DMS114 treated with DMSO at 0.1 percent for 48 hours (cell line): ENCODE measurements around the gene HSPG2.
"Not testable (repeated sequence)": the region's sequence is repeated elsewhere in the genome, so short reads cannot be mapped to it uniquely, and the experiment has no call there.

ENCODE experiments used
- DNase-seq: peaks from one replicate; lab custom pipeline; 2025; ENCODE audit not compliant: unreplicated experiment; lab: John Stamatoyannopoulos, UW

HSPG2 gene

DNA sequence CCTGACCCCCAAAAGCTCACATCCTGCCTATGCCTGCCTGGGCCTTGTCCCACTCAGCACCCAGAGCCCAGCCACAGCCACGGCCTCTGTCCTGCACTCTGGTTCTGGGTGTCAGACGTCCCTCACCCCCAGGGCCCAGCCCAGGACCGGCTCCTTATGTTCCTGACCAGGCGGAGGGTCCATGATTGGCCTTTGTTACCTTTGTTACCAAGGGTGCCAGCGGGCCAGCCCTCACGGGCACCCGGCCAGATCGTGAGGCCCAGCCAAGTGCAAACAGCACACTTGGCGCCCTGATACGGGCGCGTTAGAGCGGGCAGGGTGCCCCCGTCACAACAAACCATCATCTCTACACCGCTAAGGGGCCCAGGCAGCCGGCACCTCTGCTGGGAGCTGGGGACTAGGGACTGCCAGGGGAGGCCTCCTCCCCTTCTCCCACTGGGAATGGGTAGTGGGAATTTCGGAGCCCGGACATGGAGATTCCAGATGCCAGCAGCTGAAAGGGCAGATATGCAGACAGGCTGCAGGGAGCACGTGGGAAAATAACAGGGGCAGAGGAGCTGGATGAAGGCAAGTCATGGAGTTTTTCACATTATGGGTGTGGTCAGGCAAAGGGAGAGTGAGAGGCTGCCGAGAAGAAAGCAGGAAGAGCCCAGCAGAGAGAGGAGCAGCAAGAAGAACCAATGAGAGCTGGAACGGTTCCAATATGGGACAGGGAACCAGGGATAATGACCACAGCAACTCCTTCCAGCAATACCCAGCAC, 22.1 kb downstream of the HSPG2 start:
- DNase-seq, result no peak

DNA sequence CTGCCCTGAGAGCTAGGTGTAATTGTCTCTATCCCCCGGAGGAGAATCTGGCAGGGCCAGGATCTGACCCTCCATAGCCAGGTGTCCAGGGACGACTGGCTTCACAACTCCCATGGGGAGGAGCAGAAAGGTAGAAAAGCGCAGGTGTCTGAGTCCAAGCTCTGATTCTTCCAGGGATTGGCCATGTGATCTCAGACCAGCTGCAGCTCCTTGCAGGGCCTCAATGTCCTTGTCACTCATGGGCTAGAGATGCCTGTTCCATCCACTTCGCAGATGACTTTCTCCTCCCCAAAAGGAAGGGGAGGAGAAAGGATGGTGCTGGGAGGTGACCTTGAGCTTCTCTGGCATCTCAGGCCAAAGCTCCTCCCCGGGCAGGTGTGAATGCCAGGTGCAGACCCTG, 22.7 kb downstream of the HSPG2 start:
- no peak for DNase-seq

DNA sequence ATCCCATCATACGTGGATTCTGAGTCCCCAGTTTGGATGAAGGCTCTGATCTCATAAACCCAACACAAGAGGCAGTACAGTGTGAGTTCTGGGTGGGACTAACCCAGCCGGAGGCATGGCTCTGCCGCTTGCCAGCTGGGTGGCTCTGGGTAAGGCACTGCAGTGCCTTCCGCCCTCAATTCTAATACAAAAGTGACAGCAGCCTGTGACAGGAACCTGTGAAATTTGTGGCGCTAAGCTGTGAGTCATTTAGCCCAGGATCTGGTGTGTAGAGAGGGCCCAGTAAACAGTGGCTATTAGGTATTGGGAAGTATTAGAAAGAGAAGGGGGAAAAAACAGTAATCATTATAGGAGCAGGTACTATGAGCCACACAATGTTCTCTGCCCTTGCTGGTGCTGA, 23.3 kb downstream of the HSPG2 start:
- DNase-seq, result no peak

DNA sequence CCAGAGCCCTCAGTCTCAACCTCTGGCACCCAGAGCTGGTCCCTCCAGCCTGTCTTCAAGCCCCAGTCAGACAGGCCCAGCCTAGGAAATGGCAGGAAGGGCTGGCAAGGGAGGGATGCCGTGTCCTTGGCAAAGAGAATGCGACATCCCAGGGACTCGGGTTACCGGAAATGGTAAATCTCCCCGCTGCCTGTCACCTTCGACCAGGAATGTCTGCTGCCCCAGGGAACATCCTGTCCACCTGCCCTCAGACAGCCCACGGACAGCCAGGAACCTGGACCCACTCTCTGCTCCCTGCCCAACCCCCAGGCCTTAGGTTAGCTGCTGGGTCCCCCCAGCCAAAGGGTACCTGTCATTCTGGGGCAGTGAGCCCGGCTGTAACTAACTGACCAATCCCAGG, 23.9 kb downstream of the HSPG2 start:
- no peak for DNase-seq

DNA sequence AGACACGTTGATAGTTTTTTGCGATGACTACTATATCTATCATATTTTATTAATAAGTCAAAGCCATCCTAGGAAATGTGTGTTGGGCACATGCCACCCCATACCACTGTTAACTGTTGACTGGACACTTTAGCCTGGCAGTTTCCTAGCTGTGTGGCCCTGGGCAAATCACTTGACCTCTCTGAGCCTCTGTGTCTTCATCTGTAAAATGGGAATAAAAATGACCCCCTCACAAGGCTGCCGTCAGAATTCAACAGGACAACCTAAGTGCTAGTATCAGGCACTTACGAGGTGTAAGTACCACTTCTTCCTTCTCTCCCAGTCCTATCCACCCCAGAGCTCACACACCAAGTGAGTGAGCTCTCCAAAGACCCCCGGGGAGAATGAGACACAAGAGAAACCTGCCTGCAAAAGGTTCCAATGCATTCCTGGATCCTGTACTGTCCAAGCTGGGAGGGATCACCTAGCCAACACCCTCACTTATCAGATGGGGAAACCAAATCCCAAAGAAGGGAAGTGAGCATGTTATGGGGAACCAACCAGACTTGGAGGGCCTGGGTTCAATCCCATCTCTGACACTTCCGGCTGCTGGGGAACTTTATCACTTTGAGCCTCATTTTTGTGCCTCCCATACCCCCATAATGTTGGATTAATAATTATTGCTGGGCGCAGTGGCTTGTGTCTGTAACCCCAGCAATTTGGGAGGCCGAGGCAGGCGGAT, 24.9 kb downstream of the HSPG2 start:
- DNase-seq, result no peak

DNA sequence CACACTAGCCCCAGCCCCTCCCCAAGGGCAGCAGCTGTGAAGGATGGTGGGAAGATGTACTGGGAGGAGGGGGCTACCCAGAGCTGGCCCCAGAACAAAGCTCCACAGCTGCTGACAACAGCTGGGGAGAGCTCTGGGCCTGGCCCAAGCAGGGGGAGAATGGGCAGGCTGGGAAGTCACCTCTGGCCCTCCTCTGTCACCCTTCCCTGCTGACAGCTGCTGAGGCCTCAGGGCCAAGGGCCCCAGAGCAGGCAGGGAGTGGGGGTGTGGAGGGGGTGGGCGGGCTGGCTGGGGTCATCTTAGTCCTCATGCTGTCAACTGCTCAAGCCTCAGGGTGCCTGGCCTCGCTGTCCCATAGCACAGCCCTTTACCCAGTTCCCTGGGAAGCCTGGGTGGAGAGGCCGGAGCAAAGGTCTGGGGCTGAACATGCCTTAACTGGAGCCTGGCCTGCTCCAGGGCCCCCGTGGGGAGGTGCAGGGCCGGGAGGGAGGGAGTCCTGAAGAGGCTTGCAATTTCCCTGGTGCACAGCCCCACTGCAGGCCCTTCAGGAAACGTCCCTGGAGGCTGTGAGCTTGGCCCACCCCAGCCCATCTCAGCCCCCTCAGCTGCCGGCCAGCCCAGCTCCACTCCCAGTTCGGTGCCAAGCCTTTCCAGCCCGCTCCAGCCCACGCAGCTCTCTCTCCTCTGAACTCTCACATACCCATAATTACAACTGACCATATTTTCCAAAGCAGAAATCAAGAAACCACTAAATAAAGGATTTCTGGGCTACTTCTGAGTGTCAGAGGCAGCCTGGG, 25.7 kb downstream of the HSPG2 start:
- DNase-seq, result no peak

DNA sequence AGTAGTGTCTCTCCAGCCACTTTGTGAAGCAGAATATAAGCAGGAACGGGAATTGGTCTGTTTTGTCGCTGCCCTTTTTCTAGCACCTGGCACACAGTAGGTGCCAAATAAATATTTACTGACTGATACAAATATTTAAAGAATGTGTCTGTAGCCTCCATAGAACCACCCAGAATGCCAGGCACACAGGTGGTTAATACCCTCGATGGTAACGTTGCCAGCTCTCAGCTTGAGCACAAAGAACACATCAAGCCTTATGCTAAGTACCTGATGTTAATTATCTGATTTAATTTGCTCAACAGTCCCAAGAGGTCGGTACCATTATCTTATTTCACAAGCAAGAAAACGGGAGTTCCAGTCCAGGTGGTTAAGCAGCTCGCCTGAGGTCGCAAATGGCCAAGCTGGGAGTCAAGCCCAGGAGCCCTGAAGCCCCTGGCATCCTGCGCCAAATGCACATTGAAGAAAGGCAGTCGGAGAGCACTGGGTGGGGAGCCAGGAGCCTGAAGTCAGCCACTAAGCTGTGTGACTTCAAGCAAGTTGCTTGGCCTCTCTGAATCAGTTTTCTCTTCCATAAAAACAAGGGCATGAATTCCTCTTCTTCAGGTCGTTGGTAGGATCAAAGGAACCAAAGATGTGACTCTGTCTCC, 26.4 kb downstream of the HSPG2 start:
- no peak for DNase-seq

DNA sequence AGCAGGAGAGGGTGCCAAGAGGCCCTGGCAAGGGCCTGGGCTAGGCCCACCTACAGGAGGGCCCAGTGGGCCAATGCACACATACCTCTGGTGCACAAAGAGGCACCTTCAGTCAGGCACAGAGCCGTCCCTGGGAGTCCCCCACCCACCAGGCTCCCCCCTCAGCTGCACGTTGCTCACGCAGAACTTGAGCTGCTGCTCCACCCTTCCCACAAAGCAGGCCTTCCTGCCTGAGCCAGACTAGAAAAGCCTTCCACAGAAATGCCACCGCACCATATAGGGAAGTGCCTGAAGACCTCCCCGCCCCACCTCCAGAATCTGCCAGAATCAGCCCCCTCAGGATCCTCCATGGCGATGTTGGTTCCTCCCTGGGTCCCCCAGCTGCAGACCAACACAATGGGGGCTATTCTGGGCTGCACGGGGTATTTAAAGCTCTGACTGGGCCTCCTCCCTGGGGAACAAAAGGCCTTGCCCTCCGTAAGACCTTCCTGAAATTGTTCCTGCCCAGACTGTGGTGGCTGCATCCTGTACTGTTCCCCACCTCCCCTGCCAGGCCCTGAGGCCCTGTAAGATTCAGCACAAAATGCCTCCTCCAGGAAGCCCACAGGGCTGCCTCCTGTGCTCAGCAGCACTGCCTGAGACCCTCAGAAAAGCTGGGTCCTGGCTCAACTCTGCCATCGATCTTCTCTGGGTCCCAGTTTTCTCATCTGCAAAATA, 27.2 kb downstream of the HSPG2 start:
- no peak for DNase-seq

DNA sequence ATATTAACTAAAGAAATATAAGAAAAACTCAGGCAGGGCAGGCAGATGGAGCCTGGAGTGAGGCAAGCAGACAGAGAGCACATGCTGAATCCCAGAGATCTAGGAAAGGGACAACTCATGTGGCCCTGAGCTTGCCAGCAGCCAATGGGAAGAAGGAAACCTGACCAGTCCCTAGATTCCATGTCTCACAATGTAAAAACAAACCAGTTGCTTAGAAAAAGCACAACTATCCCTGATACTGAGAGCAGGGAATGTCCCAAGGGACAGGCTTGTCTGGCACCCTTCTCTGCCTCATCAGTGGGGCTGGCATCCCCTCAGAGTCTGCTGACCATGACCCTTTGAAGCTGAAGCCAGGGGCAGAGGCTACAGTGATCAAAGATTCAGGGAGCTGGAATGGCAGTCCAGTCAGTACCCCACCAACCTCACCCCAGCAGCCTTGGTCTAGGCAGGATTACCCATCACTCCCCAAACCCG, 27.8 kb downstream of the HSPG2 start:
- no peak for DNase-seq

DNA sequence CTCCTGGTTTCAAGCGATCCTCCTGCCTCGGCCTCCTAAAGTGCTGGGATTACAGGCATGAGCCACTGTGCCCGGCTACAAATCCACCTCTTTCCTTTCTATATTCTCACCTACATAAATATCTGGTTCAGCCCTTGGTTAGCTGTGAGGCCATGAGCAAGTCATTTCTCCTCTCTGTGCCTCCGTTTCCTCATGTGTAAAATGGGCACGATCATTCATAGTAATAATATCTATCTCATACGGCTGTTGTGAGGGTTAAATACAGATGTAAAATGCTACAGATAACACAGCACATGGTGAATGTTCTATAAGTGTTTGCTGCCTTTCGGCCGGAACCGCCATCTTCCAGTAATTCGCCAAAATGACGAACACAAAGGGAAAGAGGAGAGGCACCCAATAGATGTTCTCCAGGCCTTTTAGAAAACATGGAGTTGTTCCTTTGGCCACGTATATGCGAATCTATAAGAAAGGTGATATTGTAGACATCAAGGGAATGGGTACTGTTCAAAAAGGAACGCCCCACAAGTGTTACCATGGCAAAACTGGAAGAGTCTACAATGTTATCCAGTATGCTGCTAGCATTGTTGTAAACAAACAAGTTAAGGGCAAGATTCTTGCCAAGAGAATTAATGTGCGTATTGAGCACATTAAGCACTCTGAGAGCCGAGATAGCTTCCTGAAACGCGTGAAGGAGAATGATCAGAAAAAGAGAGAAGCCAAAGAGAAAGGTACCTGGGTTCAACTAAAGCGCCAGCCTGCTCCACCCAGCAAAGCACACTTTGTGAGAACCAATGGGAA, 29.2 kb downstream of the HSPG2 start:
- not testable (repeated sequence) for DNase-seq

DNA sequence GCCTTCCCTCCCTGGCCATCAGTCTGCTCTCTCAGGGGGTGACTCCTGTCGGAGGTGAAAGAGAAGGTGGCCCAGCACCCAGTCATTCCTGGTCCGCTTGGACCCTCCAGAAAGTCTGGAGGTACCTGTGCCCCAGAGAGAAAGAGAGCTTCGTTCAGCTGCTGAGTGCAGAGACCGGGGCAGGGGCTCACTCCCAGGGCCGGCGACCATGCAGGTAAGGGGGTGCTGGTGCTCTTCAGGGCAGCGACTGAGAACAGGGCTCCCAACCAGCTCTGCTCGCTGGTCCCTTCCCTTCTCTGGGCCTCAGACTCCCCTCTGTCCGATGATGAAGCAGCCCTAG, 30.1 kb downstream of the HSPG2 start:
- DNase-seq, result no peak

DNA sequence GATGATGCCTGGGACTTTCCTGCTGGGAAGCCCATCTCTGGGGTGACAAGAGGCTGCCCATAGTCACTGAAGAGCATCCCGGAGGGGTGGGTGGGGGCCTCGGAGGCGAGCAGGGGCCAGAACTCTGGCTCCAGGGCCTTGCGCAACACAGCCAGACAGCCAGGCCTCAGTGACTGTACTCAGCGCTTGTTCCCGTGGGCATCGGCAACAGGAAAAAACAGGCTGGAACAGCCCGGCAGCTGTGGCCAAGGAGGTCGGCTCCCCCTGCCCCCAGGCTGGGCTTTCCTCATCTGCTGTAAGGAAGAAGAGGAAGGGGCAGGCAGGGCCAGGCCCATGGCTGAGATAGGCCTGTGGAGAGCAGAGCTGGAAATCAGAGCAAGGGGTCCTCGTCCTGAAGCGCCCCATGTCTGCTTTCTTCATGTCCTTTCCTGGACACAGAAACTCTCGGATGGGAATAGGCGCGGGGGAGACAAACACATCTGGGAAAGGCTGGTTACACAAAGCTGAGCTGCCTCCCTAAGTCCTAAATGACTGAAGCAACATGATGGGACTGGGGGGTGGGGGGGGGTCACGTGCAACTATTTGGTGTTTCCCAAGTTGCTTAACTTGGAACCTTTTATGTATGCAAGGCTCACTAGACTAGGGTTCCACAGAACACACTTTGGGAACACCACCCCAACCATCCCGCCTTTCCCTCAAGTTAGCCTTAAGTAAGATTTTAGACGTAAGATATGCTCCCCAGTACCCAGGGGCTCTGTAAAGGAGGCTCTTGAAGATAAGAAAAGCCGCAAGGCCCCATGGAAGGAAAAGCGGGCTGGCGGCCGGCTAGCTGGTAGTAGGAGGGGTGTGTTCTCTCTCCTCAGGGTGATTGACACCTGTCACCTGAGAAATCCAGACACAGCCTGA, 30.7 kb downstream of the HSPG2 start:
- no peak for DNase-seq

DNA sequence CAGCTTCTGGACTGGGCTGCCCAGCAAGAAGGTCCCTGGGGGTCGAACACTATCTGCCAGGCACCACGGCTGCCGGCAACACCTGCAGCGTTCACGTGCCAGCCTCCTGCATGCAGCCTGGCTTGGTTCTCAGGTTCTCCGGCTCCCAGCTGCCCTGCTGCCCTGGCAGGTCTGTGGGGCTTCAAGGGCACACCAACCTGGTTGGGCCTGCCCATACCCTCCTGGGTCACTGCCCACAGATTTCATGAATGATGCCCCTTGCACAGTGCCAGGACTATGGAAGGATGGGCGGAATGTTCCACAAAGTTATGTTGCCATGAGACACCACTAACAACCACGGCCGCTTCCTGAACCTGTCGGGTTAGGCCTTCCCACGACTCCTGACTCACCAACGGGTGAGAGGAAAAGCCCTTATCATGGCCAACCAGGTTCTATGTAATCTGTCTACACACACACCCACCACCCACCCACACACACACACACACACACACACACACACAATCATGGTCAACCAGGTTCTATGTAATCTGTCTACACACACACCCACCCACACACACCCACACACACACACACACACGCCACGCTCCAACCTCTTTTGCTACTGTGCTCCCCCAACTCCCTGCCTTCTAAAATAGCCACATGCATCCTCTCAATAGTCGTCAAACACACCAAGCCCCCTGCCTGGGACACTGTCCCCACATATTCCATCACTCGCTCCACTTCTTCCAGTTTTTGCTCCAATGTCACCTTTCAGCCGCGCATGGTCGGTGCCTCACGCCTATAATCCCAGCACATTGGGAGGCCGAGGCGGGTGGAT, 32.2 kb downstream of the HSPG2 start:
- DNase-seq, result no peak

DNA sequence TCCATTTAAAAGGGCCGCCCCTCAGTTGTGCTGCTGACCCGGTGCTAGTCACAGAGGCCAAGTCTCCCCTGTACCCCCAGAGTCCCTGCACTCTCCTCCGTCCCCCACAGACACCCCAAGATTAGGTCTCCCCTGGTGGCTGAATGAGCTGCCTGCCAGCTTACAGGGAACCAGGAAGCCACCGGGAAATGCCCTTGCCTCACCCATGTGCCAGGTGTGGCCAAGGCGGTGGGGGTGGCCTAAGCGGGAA, 32.7 kb downstream of the HSPG2 start:
- no peak for DNase-seq

DNA sequence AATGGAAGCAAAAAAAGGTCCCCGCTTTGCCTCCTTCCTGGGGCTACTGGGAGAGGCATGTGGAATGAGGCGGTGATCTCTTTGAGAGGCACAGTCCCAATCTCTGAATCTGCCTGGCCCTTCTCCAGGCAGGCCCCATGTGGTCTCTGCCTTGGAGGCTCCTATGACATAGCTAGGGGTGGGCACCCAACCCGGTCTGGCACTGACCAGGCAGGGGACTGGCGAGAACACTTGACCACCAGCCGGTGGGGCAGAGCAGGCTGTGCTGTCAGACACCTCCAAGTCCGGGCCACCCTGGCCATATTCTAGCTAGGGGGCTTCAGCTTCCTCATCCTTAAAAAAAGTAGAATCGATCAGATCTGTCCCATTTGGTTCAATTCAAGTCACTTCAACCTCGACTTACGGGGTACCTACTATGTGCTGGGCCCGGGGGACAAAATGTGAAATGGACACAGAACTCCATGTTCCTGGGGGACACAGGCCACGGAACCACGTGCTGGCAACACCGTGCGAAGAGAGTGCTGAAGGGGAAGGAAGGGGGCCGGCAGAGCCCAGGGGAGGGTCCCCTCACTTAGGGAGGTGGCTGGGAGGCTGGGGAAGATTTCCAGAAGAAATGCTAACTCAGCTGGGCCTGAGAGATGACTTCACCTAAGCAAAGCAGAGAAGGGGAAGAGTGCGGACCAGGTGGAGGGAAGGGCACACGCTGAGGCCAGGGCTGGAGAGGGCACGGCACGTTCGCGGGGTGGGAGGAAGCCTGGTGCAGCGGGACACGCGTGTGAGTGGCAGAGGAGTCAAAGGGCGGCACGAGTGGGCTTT, 33.3 kb downstream of the HSPG2 start:
- no peak for DNase-seq

DNA sequence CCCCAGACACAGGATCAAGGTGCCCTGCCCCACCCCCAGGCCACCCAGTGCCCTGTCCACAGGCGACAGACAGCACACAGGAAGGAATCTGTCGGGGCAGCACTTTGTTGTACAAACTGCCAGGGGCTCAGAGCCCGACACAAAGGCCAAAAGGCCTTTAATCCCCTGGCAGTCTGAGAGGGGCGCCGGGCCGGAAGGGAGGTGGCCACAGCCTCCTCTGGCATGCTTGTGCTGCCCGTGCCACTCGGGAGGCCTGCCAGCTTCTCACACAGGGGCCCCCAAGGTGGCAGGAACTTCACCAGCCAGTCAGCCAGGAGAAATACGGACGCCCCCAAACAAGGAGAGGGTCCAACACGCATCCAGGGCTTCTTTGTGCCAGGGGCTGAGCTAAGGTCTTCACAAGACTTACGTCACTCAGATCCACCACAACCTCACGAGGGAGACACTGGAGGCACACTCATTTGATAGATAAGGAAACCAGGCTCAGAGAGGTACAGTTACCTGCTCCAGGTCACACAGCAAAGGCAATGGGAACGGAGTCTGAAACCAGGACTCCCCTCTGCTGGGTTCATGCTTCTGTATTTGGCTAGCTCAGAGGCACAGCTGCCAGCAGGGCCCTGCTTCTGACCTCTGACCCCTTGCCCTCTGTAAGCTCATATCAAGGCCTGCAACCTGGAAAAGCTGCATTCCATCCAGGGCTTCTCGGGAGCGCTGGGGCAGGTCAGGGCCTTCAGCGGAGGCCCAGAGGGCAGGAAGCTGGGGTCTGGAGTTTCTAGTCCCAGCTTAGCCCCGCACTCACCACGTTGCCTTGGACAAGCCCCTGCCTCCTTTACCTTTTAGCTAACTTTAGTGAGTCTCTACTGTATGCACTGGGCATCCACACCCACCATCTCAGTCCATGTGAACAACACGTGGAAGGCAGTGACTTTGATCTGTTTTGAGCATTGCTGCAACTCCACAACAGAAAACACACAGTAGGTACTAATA, 34.8 kb downstream of the HSPG2 start:
- DNase-seq, result no peak
